Central memory CD8-positive, alpha-beta T cell (primary cell): ENCODE measurements around the gene SORL1.
"Not testable (repeated sequence)": the region's sequence is repeated elsewhere in the genome, so short reads cannot be mapped to it uniquely, and the experiment has no call there.

Experiments
- ATAC-seq: fragments of 150-1000 bp; cut with Tn5 transposase; replicated peaks from 2 replicates; pipeline ENCODE4 v1.10.0; 2022; ENCODE audit warnings: mild to moderate bottlenecking, moderate FRiP score, moderate number of reproducible peaks; ENCODE audit not compliant: poor library complexity, severe bottlenecking; ENCODE audit errors: extremely low read depth
- DNase-seq, 2 donors: peaks; one replicate each; pipeline ENCODE4 v3.0.0; 2021; ENCODE audit warnings: low spot score in 2 of 2
- H3K27ac Mint-ChIP-seq: one replicate; pipeline ENCODE4 v1.8.0; 2022; ENCODE audit warnings: low read depth, mild to moderate bottlenecking, moderate library complexity, mixed read lengths
- H3K27me3 Mint-ChIP-seq: one replicate; pipeline ENCODE4 v1.8.0; 2022; ENCODE audit warnings: mixed read lengths
- H3K36me3 Mint-ChIP-seq: one replicate; pipeline ENCODE4 v1.8.0; 2022; ENCODE audit warnings: mild to moderate bottlenecking, moderate library complexity, mixed read lengths; ENCODE audit not compliant: insufficient read depth
- H3K4me1 Mint-ChIP-seq: one replicate; pipeline ENCODE4 v1.8.0; 2022; ENCODE audit warnings: mixed read lengths
- H3K4me3 Mint-ChIP-seq: one replicate; pipeline ENCODE4 v1.8.0; 2022; ENCODE audit warnings: mild to moderate bottlenecking, moderate library complexity, mixed read lengths
- H3K9me3 Mint-ChIP-seq: one replicate; pipeline ENCODE4 v1.8.0; 2022; ENCODE audit warnings: mixed read lengths

SORL1 gene

GRCh38 chr11:121488170-121488569 lies 36.1 kb downstream of the SORL1 start:
- Mint-ChIP-seq H3K27ac (peak overlapping the region; percentile 45), H3K4me3 (no peak overlapping the region), H3K27me3 (no peaks in the 10 kb centered on the region), H3K9me3 (no peaks in the 10 kb centered on the region), H3K36me3 (peaks cover 50% of the 10 kb centered on the region), H3K4me1 (peaks cover 75% of the 10 kb centered on the region)
- ATAC-seq: no peak
- DNase-seq: no peak

GRCh38 chr11:121488641-121489040 lies 36.5 kb downstream of the SORL1 start:
- Mint-ChIP-seq H3K9me3 (no peaks in the 10 kb centered on the region), H3K4me1 (peaks cover 75% of the 10 kb centered on the region), H3K27me3 (no peaks in the 10 kb centered on the region), H3K27ac (peak overlapping the region; percentile 45), H3K4me3 (no peak overlapping the region), H3K36me3 (peaks cover 55% of the 10 kb centered on the region)
- ATAC-seq (no peak), DNase-seq (no peak)

GRCh38 chr11:121489823-121490222 lies 37.7 kb downstream of the SORL1 start:
- Mint-ChIP-seq H3K27ac (no peak overlapping the region), H3K4me3 (no peak overlapping the region), H3K36me3 (peaks cover 55% of the 10 kb centered on the region), H3K9me3 (no peaks in the 10 kb centered on the region), H3K4me1 (peaks cover 75% of the 10 kb centered on the region), H3K27me3 (no peaks in the 10 kb centered on the region)
- ATAC-seq (no peak), DNase-seq (no peak)

GRCh38 chr11:121494355-121495099 lies 42.4 kb downstream of the SORL1 start:
- Mint-ChIP-seq H3K4me3 (peak overlapping the region; percentile 66), H3K27ac (peak overlapping the region; percentile 87), H3K4me1 (peaks cover 58% of the 10 kb centered on the region), H3K36me3 (peaks cover 70% of the 10 kb centered on the region), H3K27me3 (no peaks in the 10 kb centered on the region), H3K9me3 (no peaks in the 10 kb centered on the region)
- ATAC-seq: peak; percentile 56
- no peak for DNase-seq

- H3K4me3 Mint-ChIP-seq: no peak overlapping the region
- H3K27ac Mint-ChIP-seq: no peak overlapping the region
- H3K4me1 Mint-ChIP-seq: peaks cover 51% of the 10 kb centered on the region
- DNase-seq (no peak), ATAC-seq (no peak)
- no peaks in the 10 kb centered on the region for H3K9me3 Mint-ChIP-seq
- no peaks in the 10 kb centered on the region for H3K27me3 Mint-ChIP-seq
- H3K36me3 Mint-ChIP-seq: peaks cover 70% of the 10 kb centered on the region
Observed at GRCh38 chr11:121497176-121497998, 45.3 kb downstream of the SORL1 start.

- H3K4me1 Mint-ChIP-seq: peaks cover 46% of the 10 kb centered on the region
- no peak for DNase-seq
- peaks cover 71% of the 10 kb centered on the region for H3K36me3 Mint-ChIP-seq
- H3K9me3 Mint-ChIP-seq: no peaks in the 10 kb centered on the region
- ATAC-seq: no peak
- no peak overlapping the region for H3K27ac Mint-ChIP-seq
- H3K4me3 Mint-ChIP-seq: no peak overlapping the region
- no peaks in the 10 kb centered on the region for H3K27me3 Mint-ChIP-seq
Observed at GRCh38 chr11:121499405-121499804, 47.3 kb downstream of the SORL1 start.

- Mint-ChIP-seq H3K27ac (no peak overlapping the region), H3K9me3 (no peaks in the 10 kb centered on the region), H3K4me1 (peaks cover 44% of the 10 kb centered on the region), H3K36me3 (peaks cover 73% of the 10 kb centered on the region), H3K4me3 (no peak overlapping the region), H3K27me3 (no peaks in the 10 kb centered on the region)
- no peak for DNase-seq
- no peak for ATAC-seq
Observed at GRCh38 chr11:121500275-121500674, 48.2 kb downstream of the SORL1 start.

GRCh38 chr11:121500717-121501116 lies 48.6 kb downstream of the SORL1 start:
- H3K4me1 Mint-ChIP-seq: peaks cover 39% of the 10 kb centered on the region
- no peak for ATAC-seq

GRCh38 chr11:121503051-121503450 lies 50.9 kb downstream of the SORL1 start:
- peaks cover 7% of the 10 kb centered on the region for H3K9me3 Mint-ChIP-seq
- H3K27me3 Mint-ChIP-seq: no peaks in the 10 kb centered on the region
- H3K4me3 Mint-ChIP-seq: no peak overlapping the region
- H3K4me1 Mint-ChIP-seq: peaks cover 51% of the 10 kb centered on the region
- DNase-seq (no peak), ATAC-seq (no peak)
- no peak overlapping the region for H3K27ac Mint-ChIP-seq
- peaks cover 65% of the 10 kb centered on the region for H3K36me3 Mint-ChIP-seq

More at GRCh38 chr11:121500717-121501116, 48.6 kb downstream of the SORL1 start:
- Mint-ChIP-seq H3K4me3 (no peak overlapping the region), H3K27ac (no peak overlapping the region), H3K27me3 (no peaks in the 10 kb centered on the region), H3K36me3 (peaks cover 72% of the 10 kb centered on the region), H3K9me3 (peaks cover under 1% of the 10 kb centered on the region)
- DNase-seq: no peak

GRCh38 chr11:121506237-121506636 lies 54.1 kb downstream of the SORL1 start:
- H3K9me3 Mint-ChIP-seq, H3K4me3 Mint-ChIP-seq, DNase-seq, H3K27me3 Mint-ChIP-seq, ATAC-seq: not testable (repeated sequence)
- H3K36me3 Mint-ChIP-seq: peaks cover 58% of the 10 kb centered on the region
- H3K4me1 Mint-ChIP-seq: peaks cover 64% of the 10 kb centered on the region
- H3K27ac Mint-ChIP-seq: peak overlapping the region; percentile 86

- ATAC-seq (peak; percentile 64), DNase-seq (no peak)
- peaks cover 69% of the 10 kb centered on the region for H3K4me1 Mint-ChIP-seq
- H3K36me3 Mint-ChIP-seq: peaks cover 53% of the 10 kb centered on the region
- H3K9me3 Mint-ChIP-seq: peaks cover 7% of the 10 kb centered on the region
- no peak overlapping the region for H3K4me3 Mint-ChIP-seq
- peak overlapping the region; percentile 86 for H3K27ac Mint-ChIP-seq
- no peaks in the 10 kb centered on the region for H3K27me3 Mint-ChIP-seq
Observed at GRCh38 chr11:121508449-121508848, 56.3 kb downstream of the SORL1 start.

- Mint-ChIP-seq H3K36me3 (peaks cover 60% of the 10 kb centered on the region), H3K4me1 (peaks cover 73% of the 10 kb centered on the region), H3K9me3 (peaks cover 7% of the 10 kb centered on the region), H3K27me3 (no peaks in the 10 kb centered on the region), H3K4me3 (no peak overlapping the region), H3K27ac (no peak overlapping the region)
- DNase-seq (no peak), ATAC-seq (no peak)
Observed at GRCh38 chr11:121510438-121510837, 58.3 kb downstream of the SORL1 start.
